Bronchus fibroblast of lung (primary cell): ENCODE measurements around the gene GLIS1. TPM values are rescaled to one million over a fixed set of nuclear protein-coding genes. Genes with fewer than 3 reads are reported as not detected.

ENCODE experiments used
- total RNA-seq: library from RNA; depleted of rRNA; stranded (reverse); fragments of >200 nt; gene quantifications from 2 replicates; pipeline ENCODE4 v1.2.3, GENCODE V29; 2015

GLIS1 gene
- 3.4 and 3.9 TPM in 2 replicates for total RNA-seq

GRCh38 chr1:53739109-53739681 is at the start of gene GLIS1:
Gene GLIS1, minus strand, starts transcription at chr1:53739164. Its CDS starts 1,100 bp downstream, at chr1:53738064.

DNA sequence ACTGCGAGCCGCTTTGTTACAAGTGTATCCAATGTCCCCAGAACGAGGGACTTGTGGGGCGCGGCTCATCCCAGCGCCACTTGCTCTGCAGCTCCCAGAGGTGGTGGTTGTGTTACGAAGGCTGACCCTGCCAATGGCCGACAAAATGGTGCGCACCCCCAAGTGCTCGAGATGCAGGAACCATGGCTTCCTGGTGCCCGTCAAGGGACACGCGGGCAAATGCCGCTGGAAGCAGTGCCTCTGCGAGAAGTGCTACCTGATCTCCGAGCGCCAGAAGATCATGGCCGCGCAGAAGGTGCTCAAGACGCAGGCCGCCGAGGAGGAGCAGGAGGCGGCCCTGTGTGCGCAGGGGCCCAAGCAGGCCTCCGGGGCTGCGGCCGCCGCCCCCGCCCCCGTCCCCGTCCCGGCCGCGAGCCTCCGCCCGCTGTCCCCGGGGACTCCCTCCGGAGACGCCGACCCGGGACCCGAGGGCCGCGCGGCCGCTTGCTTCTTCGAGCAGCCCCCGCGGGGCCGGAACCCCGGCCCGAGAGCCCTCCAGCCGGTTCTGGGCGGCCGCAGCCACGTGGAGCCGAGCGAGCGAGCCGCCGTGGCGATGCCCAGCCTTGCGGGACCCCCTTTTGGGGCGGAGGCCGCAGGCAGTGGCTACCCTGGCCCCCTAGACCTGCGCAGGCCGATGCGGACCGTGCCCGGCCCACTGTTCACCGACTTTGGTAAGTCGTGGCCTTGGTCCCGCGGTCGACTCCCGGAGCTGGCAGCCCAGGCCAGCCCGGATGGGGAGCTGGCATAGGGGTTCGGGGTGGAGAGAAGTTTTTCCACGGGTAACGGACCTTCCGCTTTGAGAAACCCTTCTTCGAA is 279.4 kb downstream of the GLIS1 start, which contains the start of gene DMRTB1:
Gene DMRTB1 (plus strand): TSS at position 79 of the 855 bp plus-strand sequence. CDS start 55 bp downstream, at position 134.

Other genes with a start within 250 kb of the GLIS1 start
- gene NDC1, start 99.1 kb upstream of the GLIS1 start, total RNA-seq, result 32.3 and 35.3 TPM in 2 replicates
- gene YIPF1, start 150.6 kb upstream of the GLIS1 start, total RNA-seq, result 20.5 and 28.2 TPM in 2 replicates
- not detected in 2 replicates for gene DIO1, start 155.0 kb upstream of the GLIS1 start, total RNA-seq
- gene IFT25, start 206.5 kb upstream of the GLIS1 start, total RNA-seq, result 33.6 and 34.8 TPM in 2 replicates
- gene LRRC42, start 207.2 kb upstream of the GLIS1 start, total RNA-seq, result 29.4 and 33.6 TPM in 2 replicates